GM10266 (cell line): Measurements from ENCODE around the gene SLC22A1.

Experiments
- DNase-seq: peaks from one replicate; pipeline ENCODE4 v3.0.0; 2012; ENCODE audit errors: extremely low spot score
- TF ChIP-seq, protein P1 (sequence below): IDR thresholded peaks from 2 replicates; pipeline ENCODE4 v1.5.1; 2012; ENCODE audit warnings: mild to moderate bottlenecking, low read depth; ENCODE audit not compliant: control insufficient read depth, insufficient read depth; ENCODE audit errors: missing control alignments

Gene SLC22A1

DNA sequence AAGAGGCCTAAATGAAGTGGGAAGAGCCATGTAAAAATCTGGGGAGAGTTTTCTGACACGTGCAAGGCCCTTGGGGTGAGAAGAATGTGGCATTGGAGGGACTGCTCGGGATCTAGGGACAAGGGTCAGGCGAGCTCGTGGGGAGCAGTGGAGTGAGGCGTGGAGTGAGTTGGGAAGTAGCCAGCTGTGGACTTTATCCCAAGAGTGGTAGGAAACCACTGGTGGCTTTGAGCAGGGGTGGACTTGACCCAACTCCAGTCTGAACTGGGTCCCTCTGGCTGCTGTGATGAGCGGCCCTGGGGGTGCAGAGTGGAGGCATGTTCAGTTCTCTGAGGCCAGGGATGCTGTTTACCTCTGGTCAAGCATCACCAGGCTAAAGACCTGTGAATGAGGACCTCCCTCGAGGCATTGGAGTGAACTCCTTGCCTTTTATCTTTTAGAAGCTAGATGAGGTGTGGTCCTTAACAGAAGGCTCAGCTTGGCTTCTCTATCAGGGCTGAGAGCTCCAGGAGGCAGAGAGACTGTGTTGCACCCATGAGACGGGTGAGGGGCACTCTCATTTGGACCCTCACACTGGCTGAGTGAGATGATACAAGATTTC lies 20.6 kb downstream of the SLC22A1 start:
- no peak for DNase-seq
- TF ChIP-seq, protein P1, sequence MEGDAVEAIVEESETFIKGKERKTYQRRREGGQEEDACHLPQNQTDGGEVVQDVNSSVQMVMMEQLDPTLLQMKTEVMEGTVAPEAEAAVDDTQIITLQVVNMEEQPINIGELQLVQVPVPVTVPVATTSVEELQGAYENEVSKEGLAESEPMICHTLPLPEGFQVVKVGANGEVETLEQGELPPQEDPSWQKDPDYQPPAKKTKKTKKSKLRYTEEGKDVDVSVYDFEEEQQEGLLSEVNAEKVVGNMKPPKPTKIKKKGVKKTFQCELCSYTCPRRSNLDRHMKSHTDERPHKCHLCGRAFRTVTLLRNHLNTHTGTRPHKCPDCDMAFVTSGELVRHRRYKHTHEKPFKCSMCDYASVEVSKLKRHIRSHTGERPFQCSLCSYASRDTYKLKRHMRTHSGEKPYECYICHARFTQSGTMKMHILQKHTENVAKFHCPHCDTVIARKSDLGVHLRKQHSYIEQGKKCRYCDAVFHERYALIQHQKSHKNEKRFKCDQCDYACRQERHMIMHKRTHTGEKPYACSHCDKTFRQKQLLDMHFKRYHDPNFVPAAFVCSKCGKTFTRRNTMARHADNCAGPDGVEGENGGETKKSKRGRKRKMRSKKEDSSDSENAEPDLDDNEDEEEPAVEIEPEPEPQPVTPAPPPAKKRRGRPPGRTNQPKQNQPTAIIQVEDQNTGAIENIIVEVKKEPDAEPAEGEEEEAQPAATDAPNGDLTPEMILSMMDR, result no peak

DNA sequence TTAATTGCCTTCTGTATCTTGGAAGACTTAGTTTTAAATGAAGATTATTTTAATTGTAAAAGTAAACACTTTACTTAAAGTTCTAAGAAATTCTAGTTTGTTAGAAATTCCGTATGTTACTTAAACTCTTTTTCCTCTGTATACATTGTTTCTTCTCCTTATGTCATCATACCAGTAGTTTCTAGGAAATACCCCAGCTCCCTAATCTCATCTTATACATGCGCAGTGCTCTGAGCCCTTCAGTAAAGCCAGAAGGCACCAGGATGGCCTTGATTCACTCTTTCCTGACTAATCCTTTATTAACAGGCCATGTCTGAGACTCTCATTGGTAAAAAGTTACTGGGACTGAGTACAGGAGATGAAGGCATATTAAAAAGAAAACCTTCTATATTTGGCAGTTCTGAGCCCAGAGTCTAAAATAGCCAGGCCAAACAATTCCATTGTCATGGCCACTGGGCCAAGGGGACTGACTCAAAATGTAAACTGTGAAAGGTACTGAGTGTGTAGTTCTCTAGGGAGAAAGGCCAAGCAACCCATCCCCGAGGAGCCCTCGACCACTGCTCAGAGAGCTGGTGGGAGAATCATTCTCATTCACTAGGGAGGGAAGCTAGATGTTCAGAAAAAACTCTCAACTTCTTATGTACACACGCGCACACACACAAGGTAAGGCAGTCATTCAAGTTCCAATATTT lies 25.0 kb downstream of the SLC22A1 start:
- no peak for DNase-seq
- TF ChIP-seq, protein P1, result no peak

DNA sequence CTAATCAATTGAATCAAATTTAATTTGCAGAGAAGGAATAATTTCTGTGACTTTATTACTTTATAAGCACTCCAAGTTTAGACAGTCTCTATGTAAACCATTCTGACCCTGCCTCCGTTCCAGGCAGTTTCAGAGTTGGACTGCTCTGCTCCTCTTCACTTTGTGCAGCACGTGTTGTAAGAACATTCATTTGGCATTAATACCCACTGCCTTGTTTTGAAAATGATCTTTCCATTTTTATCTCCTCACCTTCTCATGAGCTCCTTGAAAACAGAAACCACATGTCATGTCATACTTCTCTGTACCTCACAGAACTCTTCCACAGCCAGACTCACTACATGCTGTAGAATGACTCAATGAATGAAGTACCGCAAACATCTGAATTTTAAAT lies 25.5 kb downstream of the SLC22A1 start:
- TF ChIP-seq, protein P1, result no peak
- DNase-seq, result no peak

DNA sequence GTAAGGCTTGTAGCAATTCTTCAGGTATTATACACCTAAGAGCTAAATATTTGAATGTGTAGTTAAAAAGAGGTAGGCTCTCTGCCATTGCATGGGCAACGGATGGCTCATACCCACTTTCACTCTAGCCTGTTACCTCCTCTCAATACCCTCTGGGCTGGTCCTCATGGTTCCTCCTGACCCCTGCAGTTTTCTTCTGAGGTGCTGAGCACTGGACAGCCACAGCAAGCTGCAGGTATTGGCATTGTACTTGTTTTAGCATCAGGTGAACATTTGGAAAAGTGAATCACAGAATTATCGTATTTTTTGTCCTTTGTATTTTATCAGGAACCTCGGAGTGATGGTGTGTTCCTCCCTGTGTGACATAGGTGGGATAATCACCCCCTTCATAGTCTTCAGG lies 32.9 kb downstream of the SLC22A1 start:
- DNase-seq, result no peak
- TF ChIP-seq, protein P1, result no peak

DNA sequence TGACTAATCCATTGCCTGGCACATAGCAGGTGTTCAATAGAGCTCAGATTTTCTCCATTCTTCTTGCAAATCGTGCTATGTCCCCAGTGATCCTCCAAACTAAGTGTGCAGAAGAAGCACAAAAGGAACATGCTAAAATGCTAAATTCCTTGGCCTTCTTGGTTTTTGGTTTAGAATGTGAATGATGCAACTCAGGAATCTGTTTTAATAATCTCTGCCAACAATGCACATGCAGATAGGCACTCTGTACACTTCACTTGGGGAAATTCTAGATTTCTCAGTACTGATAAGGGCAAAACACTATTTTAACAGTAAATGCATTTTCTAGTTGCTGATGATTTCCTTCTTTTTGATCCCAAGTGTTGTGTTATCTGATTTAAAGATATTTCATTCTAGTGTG lies 35.2 kb downstream of the SLC22A1 start:
- no peak for DNase-seq
- TF ChIP-seq, protein P1, result no peak

DNA sequence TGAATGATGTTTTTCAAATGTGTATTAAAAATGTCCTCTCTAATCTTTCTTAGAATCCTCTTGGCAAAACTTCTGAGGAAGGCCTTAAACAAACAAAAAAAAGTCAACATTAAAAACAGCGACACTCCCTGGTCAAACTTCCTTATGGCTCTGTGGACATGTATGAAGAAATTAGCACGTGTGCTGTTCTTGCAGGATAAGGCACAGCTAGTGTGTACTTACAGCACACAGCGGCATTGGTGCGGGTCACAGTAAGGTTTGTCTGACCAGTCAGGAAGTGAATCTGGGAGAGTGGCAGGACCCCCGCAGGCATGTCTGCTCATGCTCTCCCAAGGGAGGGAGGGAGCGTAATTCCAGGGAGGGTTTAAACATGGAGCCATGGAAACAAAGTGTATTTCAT lies 38.8 kb downstream of the SLC22A1 start:
- TF ChIP-seq, protein P1, result no peak
- DNase-seq, result no peak

DNA sequence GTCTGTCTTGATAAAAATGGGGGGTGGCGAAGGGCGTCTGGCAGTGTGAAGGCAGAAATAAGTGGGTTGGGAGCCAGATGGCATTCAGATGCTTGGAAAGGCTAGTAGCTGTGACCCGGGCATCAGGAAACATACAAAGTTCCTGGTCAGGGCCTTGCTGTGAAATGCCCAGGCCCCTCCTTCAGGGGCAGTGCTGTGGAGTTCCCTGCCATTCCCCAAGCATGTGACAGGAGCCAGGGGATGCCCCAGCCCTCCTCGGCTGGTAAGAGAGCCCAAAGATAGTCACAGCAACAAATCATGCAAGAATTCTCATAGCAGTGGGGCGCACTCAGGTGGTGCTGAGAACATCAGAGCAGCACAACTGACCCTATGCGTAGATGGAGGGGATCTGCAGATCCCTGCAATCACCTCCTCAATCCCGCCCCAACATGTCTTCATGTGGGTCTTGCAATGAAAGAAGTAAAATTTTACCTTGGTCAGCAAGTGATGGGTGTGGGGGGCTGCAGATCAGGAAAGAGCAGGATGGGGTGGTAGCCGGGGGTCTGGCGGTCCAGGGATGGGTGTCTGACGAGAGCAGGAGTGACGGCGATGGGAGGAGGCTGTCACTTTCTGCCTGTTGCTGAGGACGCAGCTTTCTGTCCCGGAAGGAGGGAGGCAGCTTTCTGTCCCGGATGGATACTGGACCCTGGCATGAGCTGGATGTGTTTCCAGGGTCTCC lies 39.5 kb downstream of the SLC22A1 start:
- DNase-seq, result no peak
- TF ChIP-seq, protein P1, result no peak
